ENCODE measurements around the gene CCDC120. TPM values are rescaled to one million over a fixed set of nuclear protein-coding genes. Genes with fewer than 3 reads are reported as not detected.

CCDC120 gene
- total RNA-seq (2014; rRNA removed; shearing (Covaris generic)) = 4.7 and 5.8 TPM in 2 replicates

- peaks cover 2% of the 10 kb centered on the region for H3K36me3 ChIP-seq (replicated peaks; ENCODE audit: control insufficient read depth, insufficient read depth, low read length)
- no peaks in the 10 kb centered on the region for H3K27me3 ChIP-seq (ENCODE audit: control insufficient read depth, insufficient read depth, low read length)
- H3K4me3 ChIP-seq (ENCODE audit: insufficient read depth, low read depth, low read length) = peak within 1 kb of the TSS; percentile 42
- peak; percentile 90 for DNase-seq
Measured at GRCh38 chrX:49058794-49059193, at the start of gene CCDC120. Gene CCDC120, plus strand, starts transcription at chrX:49058999. Its CDS starts 3,043 bp downstream, at chrX:49062042.

DNA sequence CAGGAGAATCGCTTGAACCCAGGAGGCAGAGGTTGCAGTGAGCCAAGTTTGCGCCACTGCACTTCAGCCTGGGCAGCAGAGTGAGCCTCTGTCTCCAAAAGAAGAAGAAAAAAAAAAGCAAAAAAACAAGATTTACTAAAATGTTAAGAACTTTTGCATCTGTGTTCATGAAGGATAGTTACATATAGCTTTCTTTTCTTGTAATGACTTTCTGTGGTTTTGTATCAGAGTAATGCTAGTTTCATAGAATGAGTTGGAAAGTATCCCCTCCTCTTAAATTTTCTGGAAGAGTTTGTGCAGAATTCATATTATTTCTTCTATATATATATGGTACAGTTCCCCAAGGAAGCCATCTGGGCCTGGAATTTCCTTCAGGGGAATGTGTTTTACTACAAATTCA is 39.7 kb upstream of the CCDC120 start:
- no peaks in the 10 kb centered on the region for H3K27me3 ChIP-seq (ENCODE audit: control insufficient read depth, insufficient read depth, low read length)
- DNase-seq = no peak
- no peak overlapping the region for H3K4me3 ChIP-seq (ENCODE audit: insufficient read depth, low read depth, low read length)
- no peaks in the 10 kb centered on the region for H3K36me3 ChIP-seq (replicated peaks; ENCODE audit: control insufficient read depth, insufficient read depth, low read length)

DNA sequence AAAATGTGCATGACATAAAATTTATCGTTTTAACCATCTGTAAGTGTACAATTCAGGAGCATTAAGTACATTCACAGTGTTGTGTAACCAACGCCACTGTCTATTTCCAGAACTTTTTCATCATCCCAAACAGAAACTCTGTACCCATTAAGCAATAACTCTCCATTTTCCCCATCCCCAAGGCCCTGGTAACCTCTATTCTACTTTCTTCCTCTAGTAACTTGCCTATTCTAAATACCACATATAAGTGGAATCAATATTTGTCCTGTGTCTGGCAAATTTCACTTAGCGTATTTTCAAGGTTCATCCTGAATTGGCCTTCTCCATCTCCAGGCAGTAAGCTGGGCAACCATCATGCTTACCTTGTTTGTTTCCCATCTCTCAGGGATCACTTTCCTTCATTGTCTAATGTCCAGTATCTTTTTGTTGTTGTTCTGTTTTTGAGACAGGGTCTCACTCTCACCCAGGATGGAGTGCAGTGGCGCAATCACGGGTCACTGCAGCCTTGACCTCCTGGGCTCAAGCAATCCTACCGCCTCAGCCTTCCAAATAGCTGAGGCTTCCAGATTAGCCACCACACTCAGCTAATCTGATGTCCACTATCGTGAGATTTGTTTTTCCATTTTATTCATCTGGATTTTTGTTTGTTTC is 39.1 kb upstream of the CCDC120 start:
- Histone ChIP-seq H3K27me3 (ENCODE audit: control insufficient read depth, insufficient read depth, low read length) (no peaks in the 10 kb centered on the region), H3K36me3 (replicated peaks; ENCODE audit: control insufficient read depth, insufficient read depth, low read length) (peaks cover 3% of the 10 kb centered on the region), H3K4me3 (ENCODE audit: insufficient read depth, low read depth, low read length) (no peak overlapping the region)
- DNase-seq = no peak

GRCh38 chrX:49029876-49030275 is 28.9 kb upstream of the CCDC120 start:
- H3K4me3 ChIP-seq (ENCODE audit: insufficient read depth, low read depth, low read length) = no peak overlapping the region
- peaks cover 32% of the 10 kb centered on the region for H3K36me3 ChIP-seq (replicated peaks; ENCODE audit: control insufficient read depth, insufficient read depth, low read length)
- DNase-seq = peak; percentile 92
- no peaks in the 10 kb centered on the region for H3K27me3 ChIP-seq (ENCODE audit: control insufficient read depth, insufficient read depth, low read length)

DNA sequence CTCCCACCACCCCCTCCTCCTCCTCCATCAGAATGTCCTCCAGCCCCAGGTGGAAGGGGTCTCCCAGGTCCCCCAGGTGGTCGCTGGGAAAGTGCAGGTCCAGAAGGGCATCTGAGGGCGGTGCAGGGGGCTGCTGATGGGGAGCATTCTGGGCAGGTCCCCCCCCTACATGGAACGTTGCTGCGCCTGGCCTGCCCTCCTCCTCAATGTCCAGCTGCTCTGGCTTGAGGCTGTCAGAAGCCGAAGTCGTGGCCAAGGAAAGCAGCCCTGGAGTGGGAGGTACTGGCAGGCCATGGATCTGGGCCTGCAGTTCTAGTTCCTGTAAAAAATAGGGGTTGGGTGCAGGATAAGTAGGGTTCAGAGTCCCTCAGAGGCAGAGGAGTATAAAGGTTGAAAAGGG is 28.5 kb upstream of the CCDC120 start:
- H3K36me3 ChIP-seq (replicated peaks; ENCODE audit: control insufficient read depth, insufficient read depth, low read length) = peaks cover 32% of the 10 kb centered on the region
- H3K27me3 ChIP-seq (ENCODE audit: control insufficient read depth, insufficient read depth, low read length) = no peaks in the 10 kb centered on the region
- no peak for DNase-seq
- H3K4me3 ChIP-seq (ENCODE audit: insufficient read depth, low read depth, low read length) = no peak overlapping the region

DNA sequence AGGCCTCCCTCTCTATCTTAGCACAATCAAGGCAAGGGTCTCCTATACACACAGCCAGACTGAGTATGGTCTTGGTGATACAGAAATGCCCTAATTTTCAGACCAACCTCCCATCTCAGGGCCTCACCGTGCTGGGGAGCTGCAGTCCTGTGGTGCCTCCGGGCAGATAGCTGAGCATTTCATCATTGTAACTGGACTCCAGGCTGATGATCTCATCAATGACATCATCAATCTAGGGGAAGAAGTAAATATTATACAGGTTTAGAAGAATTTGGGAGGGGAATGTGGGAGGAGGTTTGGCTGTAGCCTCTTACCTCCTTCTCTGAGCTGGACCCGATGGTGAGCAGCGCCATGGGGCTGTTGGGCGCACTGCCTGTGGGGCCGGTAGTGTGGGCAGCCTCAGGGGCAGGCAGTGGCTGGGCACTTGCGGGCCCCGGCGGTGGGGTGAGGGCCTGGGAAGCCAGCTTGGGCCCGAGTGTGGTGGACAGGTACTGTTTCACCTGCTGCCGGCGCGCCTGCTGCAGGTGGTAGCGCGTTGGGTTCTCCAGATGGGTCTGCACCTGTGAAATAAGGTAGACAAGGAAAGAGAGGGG is 20.8 kb upstream of the CCDC120 start:
- peak; percentile 30 for DNase-seq
- Histone ChIP-seq H3K4me3 (ENCODE audit: insufficient read depth, low read depth, low read length) (no peak overlapping the region), H3K27me3 (ENCODE audit: control insufficient read depth, insufficient read depth, low read length) (no peaks in the 10 kb centered on the region), H3K36me3 (replicated peaks; ENCODE audit: control insufficient read depth, insufficient read depth, low read length) (peaks cover 35% of the 10 kb centered on the region)

DNA sequence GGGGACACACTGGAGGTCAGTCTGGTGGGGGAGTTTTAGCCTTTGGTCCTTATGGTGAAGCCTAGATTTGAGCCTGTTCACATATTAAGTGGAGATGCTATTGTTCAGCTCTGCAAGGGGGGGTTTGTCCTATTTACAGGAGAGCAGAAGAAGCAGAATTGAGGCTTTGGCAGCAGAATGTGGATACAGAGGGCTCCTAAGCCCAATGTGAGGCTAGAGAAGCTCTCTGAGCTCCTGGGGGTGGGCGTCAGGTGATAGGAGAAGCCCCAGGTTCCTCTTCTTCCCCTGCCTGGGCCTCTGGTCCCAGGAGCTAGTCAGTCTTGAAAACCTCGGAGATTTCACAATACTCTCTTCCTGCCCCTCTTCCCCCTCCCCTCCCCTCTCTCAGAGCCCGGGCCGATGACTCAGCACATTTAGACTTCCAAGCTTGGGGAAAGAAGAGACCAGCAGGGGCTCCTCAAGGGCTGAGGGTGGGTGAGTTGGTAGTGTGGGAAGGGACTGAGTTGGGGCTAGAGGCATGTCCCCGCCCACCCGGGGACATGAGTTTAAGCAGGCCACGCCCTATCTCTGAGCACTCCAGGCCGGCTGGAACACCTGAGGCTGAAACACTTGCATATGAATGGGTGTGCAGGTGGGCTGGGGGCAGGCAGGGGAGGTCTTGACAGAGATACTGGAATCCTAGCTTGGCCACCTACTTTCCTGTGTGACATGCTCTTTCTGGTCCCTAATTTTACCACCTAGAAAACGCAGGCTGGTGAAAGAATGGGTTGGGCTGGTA is 19.0 kb upstream of the CCDC120 start:
- H3K4me3 ChIP-seq (ENCODE audit: insufficient read depth, low read depth, low read length) = peak overlapping the region; percentile 27
- peaks cover 20% of the 10 kb centered on the region for H3K36me3 ChIP-seq (replicated peaks; ENCODE audit: control insufficient read depth, insufficient read depth, low read length)
- DNase-seq = peak; percentile 94

DNA sequence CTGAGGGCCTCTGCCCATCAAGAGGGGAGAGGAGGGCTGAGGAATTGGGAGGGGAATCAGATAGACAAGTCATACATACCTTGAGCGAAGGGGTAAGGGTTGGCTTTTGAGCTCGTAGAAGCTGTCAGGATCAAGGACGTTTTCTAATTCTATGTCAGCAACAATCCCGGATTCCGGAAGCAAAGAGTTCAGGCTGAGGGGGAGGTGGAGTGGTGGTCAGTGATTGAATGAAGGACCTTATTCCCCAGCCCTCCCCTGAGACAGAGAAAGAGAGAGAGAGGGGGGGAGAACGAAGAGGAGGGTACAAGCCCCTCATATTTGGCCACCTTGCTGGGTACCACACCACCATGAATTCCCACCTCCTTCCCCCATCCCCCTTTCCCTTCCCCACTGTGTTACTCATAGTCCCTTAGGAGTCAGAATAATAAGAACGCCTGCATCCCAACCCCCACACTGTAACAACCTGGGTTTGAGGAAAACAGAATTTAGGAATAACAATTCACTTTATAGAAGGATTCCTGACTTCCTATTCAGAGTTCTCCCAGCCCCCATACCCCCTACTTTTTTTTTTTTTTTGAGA is 18.3 kb upstream of the CCDC120 start:
- Histone ChIP-seq H3K36me3 (replicated peaks; ENCODE audit: control insufficient read depth, insufficient read depth, low read length) (peaks cover 20% of the 10 kb centered on the region), H3K27me3 (ENCODE audit: control insufficient read depth, insufficient read depth, low read length) (no peaks in the 10 kb centered on the region), H3K4me3 (ENCODE audit: insufficient read depth, low read depth, low read length) (peak overlapping the region; percentile 27)
- peak; percentile 40 for DNase-seq

More for the DNA sequence above, 19.0 kb upstream of the CCDC120 start:
- H3K27me3 ChIP-seq (ENCODE audit: control insufficient read depth, insufficient read depth, low read length) = no peaks in the 10 kb centered on the region

- Histone ChIP-seq H3K4me3 (ENCODE audit: insufficient read depth, low read depth, low read length) (peak overlapping the region; percentile 85), H3K36me3 (replicated peaks; ENCODE audit: control insufficient read depth, insufficient read depth, low read length) (peaks cover 20% of the 10 kb centered on the region), H3K27me3 (ENCODE audit: control insufficient read depth, insufficient read depth, low read length) (no peaks in the 10 kb centered on the region)
- peak; percentile 19 for DNase-seq
Measured at GRCh38 chrX:49041744-49042580, 16.8 kb upstream of the CCDC120 start.

DNA sequence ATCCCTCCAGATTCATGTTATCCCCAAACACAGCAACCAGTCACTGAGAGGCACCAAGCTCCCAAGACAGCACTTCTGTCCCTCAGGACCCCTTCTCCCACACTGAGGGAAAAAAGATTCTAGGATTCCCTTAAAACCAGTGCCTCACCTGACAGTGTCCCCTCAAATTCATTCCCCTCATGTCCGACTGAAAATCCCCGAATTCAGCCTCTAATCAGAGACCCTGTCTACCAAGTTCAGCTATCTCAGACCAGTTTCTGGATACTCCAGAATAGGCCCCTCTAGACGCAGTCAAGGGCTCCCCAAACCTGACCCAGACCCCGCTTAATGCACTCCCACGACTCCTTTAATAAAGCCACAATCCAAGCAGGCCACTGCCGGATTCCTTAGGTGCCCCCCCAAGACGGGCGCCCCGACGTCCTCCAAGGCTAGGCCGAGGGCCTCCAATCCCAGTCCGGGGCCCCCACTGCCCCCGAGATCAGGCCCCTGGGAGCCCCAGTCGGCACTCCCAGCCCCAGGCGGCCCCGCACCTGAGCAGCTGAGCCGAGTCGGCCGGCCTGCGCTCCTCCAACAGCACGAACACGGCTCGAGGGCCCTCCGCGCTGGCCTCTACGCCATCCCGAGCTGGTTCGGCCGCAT is 16.1 kb upstream of the CCDC120 start:
- H3K36me3 ChIP-seq (replicated peaks; ENCODE audit: control insufficient read depth, insufficient read depth, low read length) = peaks cover 16% of the 10 kb centered on the region
- no peak for DNase-seq
- H3K27me3 ChIP-seq (ENCODE audit: control insufficient read depth, insufficient read depth, low read length) = no peaks in the 10 kb centered on the region
- H3K4me3 ChIP-seq (ENCODE audit: insufficient read depth, low read depth, low read length) = peak overlapping the region; percentile 85

- Histone ChIP-seq H3K36me3 (replicated peaks; ENCODE audit: control insufficient read depth, insufficient read depth, low read length) (peaks cover 10% of the 10 kb centered on the region), H3K4me3 (ENCODE audit: insufficient read depth, low read depth, low read length) (peak within 1 kb of the TSS; percentile 85), H3K27me3 (ENCODE audit: control insufficient read depth, insufficient read depth, low read length) (no peaks in the 10 kb centered on the region)
- peak; percentile 98 for DNase-seq
Measured at GRCh38 chrX:49043220-49043986, 15.4 kb upstream of the CCDC120 start, which contains the start of gene TFE3. Gene TFE3, minus strand, starts transcription at chrX:49043357. Its CDS starts 131 bp downstream, at chrX:49043226.

GRCh38 chrX:49043987-49044281 is 14.9 kb upstream of the CCDC120 start:
- no peak overlapping the region for H3K4me3 ChIP-seq (ENCODE audit: insufficient read depth, low read depth, low read length)
- no peak for DNase-seq

More at GRCh38 chrX:49043987-49044281, 14.9 kb upstream of the CCDC120 start:
- Histone ChIP-seq H3K27me3 (ENCODE audit: control insufficient read depth, insufficient read depth, low read length) (no peaks in the 10 kb centered on the region), H3K36me3 (replicated peaks; ENCODE audit: control insufficient read depth, insufficient read depth, low read length) (peaks cover 5% of the 10 kb centered on the region)
